ENCODE data around the gene LPCAT1. TPM values are rescaled to one million over a fixed set of nuclear protein-coding genes. Genes with fewer than 3 reads are reported as not detected.

Gene LPCAT1
- total RNA-seq, 4 donors from 2014 or later: 7.7 to 44.8 (median 12.0) TPM

DNA sequence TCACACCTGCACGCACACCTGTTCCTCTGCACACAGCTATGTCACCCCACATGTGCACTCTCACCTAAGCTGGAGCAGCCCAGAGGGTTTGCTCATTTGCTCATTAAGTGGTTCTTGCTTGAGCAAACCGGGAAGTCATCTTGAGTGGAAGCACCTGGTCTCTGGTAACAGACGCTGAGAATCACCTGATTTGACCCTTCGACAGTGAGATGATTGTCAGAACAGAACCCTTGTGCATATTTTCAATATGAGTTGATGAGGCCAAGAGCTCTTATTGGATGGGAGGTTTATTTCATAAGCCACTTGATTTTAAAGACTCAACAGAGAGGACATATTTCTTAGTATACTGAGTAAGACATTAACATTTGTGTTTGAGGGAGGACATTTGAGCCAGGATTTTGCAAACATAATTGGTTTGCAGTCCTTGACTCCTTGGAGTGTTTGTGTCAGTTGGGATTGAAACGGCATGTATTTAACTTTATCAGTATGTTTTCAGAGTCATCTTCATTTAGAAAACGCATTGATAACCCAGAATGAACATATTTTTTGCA is 22.1 kb upstream of the LPCAT1 start:
- intact Hi-C loops (cut with DNase I): no loop called here
- no peaks in the 10 kb centered on the region for H3K36me3 ChIP-seq
- TF ChIP-seq, protein P1, sequence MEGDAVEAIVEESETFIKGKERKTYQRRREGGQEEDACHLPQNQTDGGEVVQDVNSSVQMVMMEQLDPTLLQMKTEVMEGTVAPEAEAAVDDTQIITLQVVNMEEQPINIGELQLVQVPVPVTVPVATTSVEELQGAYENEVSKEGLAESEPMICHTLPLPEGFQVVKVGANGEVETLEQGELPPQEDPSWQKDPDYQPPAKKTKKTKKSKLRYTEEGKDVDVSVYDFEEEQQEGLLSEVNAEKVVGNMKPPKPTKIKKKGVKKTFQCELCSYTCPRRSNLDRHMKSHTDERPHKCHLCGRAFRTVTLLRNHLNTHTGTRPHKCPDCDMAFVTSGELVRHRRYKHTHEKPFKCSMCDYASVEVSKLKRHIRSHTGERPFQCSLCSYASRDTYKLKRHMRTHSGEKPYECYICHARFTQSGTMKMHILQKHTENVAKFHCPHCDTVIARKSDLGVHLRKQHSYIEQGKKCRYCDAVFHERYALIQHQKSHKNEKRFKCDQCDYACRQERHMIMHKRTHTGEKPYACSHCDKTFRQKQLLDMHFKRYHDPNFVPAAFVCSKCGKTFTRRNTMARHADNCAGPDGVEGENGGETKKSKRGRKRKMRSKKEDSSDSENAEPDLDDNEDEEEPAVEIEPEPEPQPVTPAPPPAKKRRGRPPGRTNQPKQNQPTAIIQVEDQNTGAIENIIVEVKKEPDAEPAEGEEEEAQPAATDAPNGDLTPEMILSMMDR (IDR thresholded peaks at IDR 0.05): no peak
- TF ChIP-seq POLR2A (IDR thresholded peaks at IDR 0.05): no peak
- H3K27me3 ChIP-seq: peaks cover 0 to 28% (median 0%) of the 10 kb centered on the region in 4 donors
- no peak overlapping the region for H3K4me3 ChIP-seq
- DNase-seq: no peak
- H3K9me3 ChIP-seq: no peaks in the 10 kb centered on the region
- no peak overlapping the region for H3K27ac ChIP-seq
- 58 to 68% methylated on average over 5 to 6 of the region's 6 CpGs for WGBS, 2 donors
- peaks cover 0 to 31% (median 19%) of the 10 kb centered on the region in 3 donors for H3K4me1 ChIP-seq

DNA sequence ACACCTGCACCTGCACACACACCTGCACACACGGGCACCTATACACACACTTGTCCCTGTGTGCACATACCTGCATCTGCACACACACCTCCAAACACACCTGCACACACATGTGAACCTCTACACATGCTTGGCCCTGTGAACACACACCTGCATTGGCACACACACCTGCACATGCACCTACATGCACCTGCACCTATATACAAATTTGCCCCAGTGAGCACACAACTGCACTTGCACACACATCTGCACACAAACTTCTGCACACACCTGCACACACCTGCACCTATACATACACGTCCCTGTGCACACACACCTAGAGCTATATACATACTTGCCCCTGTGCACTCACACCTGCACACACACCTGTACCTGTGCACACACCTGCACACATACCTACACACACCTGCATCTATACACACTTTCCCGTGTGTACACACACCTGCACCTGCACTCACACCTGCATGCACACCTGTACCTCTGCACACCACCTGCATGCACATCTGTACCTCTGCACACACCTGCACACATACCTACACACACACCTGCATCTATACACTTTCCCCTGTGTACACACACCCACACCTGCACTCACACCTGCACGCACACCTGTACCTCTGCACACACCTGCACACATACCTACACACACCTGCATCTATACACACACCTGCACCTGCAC is 21.5 kb upstream of the LPCAT1 start:
- Histone ChIP-seq H3K36me3 (no peaks in the 10 kb centered on the region), H3K9me3 (no peaks in the 10 kb centered on the region), H3K4me3 (no peak overlapping the region), H3K27ac (no peak overlapping the region), H3K27me3 (peaks cover 0 to 22% (median 0%) of the 10 kb centered on the region in 4 donors), H3K4me1 (peaks cover 0 to 31% (median 19%) of the 10 kb centered on the region in 3 donors)
- intact Hi-C loops (cut with DNase I): no loop called here
- 79 to 85% methylated on average over 4 of the region's 4 CpGs for WGBS, 2 donors
- no peak for DNase-seq
- TF ChIP-seq, protein P1 (IDR thresholded peaks at IDR 0.05): no peak
- TF ChIP-seq POLR2A (IDR thresholded peaks at IDR 0.05): no peak

DNA sequence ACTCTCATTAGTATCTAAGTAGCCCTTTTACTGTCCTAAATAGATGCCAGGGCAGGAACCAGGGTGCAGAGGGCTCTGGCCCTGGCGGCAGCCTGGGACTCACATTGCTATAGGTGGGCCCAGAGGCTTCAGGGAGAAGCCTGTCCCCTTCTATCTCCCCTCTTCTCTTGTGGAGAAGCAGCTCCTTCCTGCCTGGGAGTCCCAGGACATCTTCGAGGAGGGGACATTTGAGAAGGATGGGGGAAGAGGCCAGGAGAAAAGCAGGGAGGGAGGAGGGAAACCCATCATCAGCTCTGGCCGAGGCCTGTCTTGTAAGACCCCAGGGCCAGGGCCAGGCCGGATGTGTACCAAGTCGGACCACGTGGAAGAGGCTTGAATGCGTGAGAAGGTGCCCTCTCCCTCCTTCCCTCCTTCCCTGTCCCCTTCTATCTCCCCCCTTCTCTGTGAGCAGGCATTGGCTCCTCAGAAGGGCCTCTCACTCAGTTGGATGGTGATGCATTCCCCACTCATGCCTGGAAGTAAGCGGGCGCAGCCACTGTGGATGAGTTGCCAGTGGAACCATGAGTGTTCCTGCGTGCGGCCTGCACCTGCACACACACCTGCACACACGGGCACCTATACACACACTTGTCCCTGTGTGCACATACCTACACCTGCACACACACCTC is 20.7 kb upstream of the LPCAT1 start:
- H3K27ac ChIP-seq: no peak overlapping the region

DNA sequence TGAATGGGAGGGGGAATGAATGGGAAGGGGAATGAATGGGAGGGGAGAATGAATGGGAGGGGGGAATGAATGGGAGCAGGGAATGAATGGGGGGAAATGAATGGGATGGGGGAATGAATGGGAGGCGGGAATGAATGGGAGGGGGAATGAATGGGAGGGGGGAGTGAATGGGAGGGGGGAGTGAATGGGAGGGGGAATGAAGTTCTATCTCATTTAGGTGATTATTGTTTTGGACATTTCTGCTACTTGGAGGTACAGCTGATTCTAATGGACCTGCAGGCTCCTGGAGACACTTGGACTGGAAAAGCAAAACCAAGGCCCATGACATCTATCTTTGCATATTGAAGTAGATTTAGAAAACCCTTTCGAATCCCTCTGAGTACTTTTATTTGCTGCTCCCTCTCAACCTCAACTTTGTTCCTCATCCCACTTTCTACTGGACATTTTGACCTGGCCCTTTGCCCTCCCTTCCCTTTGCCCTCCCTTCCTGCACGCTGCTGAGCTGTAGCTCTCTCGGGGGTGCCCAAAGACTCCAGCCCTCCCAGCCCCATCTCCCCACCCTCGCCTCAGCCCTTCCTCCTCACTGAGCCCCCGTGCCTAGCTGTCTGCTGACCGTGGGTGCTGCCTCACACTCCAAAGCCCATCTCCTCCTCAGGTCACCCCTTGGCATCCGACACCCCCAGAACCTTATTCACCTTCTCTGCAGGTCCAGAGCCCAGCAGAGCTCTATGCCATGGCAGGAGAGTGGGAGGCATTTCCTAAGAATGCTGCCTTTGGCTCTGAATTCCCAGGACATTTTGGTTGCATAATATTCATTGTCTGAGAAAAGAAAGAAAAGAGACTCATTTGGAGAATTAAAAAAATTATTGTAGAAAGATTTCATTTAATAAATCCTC is 19.9 kb upstream of the LPCAT1 start:
- no peak for TF ChIP-seq POLR2A (IDR thresholded peaks at IDR 0.05)
- TF ChIP-seq, protein P1 (IDR thresholded peaks at IDR 0.05): no peak
- Histone ChIP-seq H3K4me1 (peaks cover 0 to 31% (median 19%) of the 10 kb centered on the region in 3 donors), H3K9me3 (no peaks in the 10 kb centered on the region), H3K27ac (peak overlapping the region in 1 of 4 donors; percentile 21), H3K36me3 (no peaks in the 10 kb centered on the region), H3K4me3 (no peak overlapping the region), H3K27me3 (peaks cover 0 to 6% (median 0%) of the 10 kb centered on the region in 4 donors)
- WGBS, 2 donors: 80 to 81% methylated on average over 7 to 8 of the region's 8 CpGs
- intact Hi-C loops (cut with DNase I): no loop called here
- no peak for DNase-seq

More for the DNA sequence above, 20.7 kb upstream of the LPCAT1 start:
- H3K9me3 ChIP-seq: no peaks in the 10 kb centered on the region
- H3K27me3 ChIP-seq: peaks cover 0 to 14% (median 0%) of the 10 kb centered on the region in 4 donors
- WGBS, 2 donors: 88 to 89% methylated on average over 12 of the region's 12 CpGs
- no peak overlapping the region for H3K4me3 ChIP-seq
- intact Hi-C loops (cut with DNase I): no loop called here
- no peak for DNase-seq
- H3K36me3 ChIP-seq: no peaks in the 10 kb centered on the region
- TF ChIP-seq POLR2A (IDR thresholded peaks at IDR 0.05): no peak
- TF ChIP-seq, protein P1 (IDR thresholded peaks at IDR 0.05): no peak
- peaks cover 0 to 31% (median 19%) of the 10 kb centered on the region in 3 donors for H3K4me1 ChIP-seq
